Retinal pigment epithelial cell (primary cell): ENCODE data around the gene UQCR11.
A peak's percentile ranks its signal among the peaks of the same experiment; 100 is the strongest.

Experiments used
- DNase-seq: peaks from one replicate; pipeline ENCODE4 v3.0.0-alpha.2; 2010; ENCODE audit warnings: low read depth
- H3K4me3 ChIP-seq: 2 replicates; pipeline ENCODE4 v1.5.1; 2011; ENCODE audit warnings: mild to moderate bottlenecking, low read length, control low read depth, moderate library complexity
- CTCF ChIP-seq: conservative IDR thresholded peaks from 2 replicates; pipeline ENCODE4 v1.5.1; 2011; ENCODE audit warnings: low read depth, low read length, control low read depth, inconsistent platforms

Gene UQCR11

GRCh38 chr19:1627194-1627593, 21.9 kb upstream of the UQCR11 start:
- H3K4me3 ChIP-seq, result no peak overlapping the region
- no peak for DNase-seq
- no peak for TF ChIP-seq CTCF

- TF ChIP-seq CTCF, result no peak
- no peak overlapping the region for H3K4me3 ChIP-seq
- no peak for DNase-seq
These were observed 21.3 kb upstream of the UQCR11 start for GRCh38 chr19:1626417-1627010.

- DNase-seq, result no peak
- H3K4me3 ChIP-seq, result no peak overlapping the region
- peak; percentile 91 for TF ChIP-seq CTCF
These were observed 19.2 kb upstream of the UQCR11 start for GRCh38 chr19:1624458-1624857.

- no peak overlapping the region for H3K4me3 ChIP-seq
- DNase-seq, result no peak
- no peak for TF ChIP-seq CTCF
These were observed 17.3 kb upstream of the UQCR11 start for GRCh38 chr19:1622541-1622940.

- no peak for DNase-seq
- no peak for TF ChIP-seq CTCF
- H3K4me3 ChIP-seq, result no peak overlapping the region
These were observed 16.7 kb upstream of the UQCR11 start for GRCh38 chr19:1622007-1622406.

- no peak overlapping the region for H3K4me3 ChIP-seq
- DNase-seq, result no peak
- no peak for TF ChIP-seq CTCF
These were observed 16.3 kb upstream of the UQCR11 start for GRCh38 chr19:1621574-1621973.

- H3K4me3 ChIP-seq, result no peak overlapping the region
- DNase-seq, result no peak
- no peak for TF ChIP-seq CTCF
These were observed 15.8 kb upstream of the UQCR11 start for GRCh38 chr19:1621021-1621420.
